ENCODE measurements around the gene GON4L. TPM values are rescaled to one million over a fixed set of nuclear protein-coding genes. Genes with fewer than 3 reads are reported as not detected.

The GON4L gene
- total RNA-seq, 1 experiment from 2014 or later, result 53.4 TPM

DNA sequence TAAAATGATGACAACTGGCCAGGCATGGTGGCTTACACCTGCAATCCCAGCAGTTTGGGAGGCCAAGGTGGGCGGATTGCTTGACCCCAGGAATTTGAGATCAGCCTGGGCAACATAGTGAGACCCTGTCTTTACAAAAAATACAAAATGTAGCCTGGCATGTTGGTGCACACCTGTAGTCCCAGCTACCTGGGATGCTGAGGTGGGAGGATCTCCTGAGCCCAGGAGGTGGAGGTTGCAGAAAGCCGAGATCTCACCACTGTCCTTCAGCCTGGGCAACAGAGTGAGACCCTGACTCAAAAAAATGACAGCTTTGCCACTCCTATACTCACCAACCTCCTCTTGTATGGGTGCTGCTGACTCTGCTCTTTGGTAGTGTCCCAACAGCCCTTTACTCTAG, 20.9 kb upstream of the GON4L start:
- no peak overlapping the region for H3K56ac ChIP-seq (ENCODE audit: insufficient read length, low read depth, low read length)
- no peak overlapping the region for H2BK20ac ChIP-seq (ENCODE audit: low read depth, low read length, poor library complexity, severe bottlenecking)
- no peak overlapping the region for H3K4ac ChIP-seq (ENCODE audit: low read depth, low read length)
- H3K79me1 ChIP-seq (ENCODE audit: insufficient read depth, low read depth, low read length, poor library complexity, severe bottlenecking), result no peaks in the 10 kb centered on the region
- no peaks in the 10 kb centered on the region for H3K27me3 ChIP-seq (ENCODE audit: insufficient read depth, low read length)
- no peak overlapping the region for H3K14ac ChIP-seq (ENCODE audit: insufficient read depth, low read length)
- H3K18ac ChIP-seq (ENCODE audit: insufficient read length, low read depth, low read length), result no peak overlapping the region
- no peak for TF ChIP-seq CTCF (conservative IDR thresholded peaks at IDR 0.05)
- H3K9ac ChIP-seq (ENCODE audit: extremely low read depth, insufficient read length, low read length), result no peak overlapping the region
- Mint-ChIP-seq H3K9me3 (no peaks in the 10 kb centered on the region), H3K4me3 (no peak overlapping the region), H3K36me3 (ENCODE audit: insufficient read depth in 1 of 3, low read depth in 3 of 3) (no peaks in the 10 kb centered on the region), H3K4me1 (no peaks in the 10 kb centered on the region), H3K27ac (peak overlapping the region in 1 of 3 experiments; percentile 29; a peak in 1 of 7 replicates), H3K27me3 (ENCODE audit: low read depth) (peaks cover 3% of the 10 kb centered on the region)
- no peaks in the 10 kb centered on the region for H4K20me1 ChIP-seq (ENCODE audit: control insufficient read depth, insufficient read depth, insufficient read length)
- H3K27ac ChIP-seq (ENCODE audit: insufficient read length, low read depth, low read length), result no peak overlapping the region
- no peaks in the 10 kb centered on the region for H3K4me1 ChIP-seq (ENCODE audit: insufficient read depth, low read length)
- H4K91ac ChIP-seq (ENCODE audit: insufficient read length, low read depth, low read length), result no peak overlapping the region
- no peaks in the 10 kb centered on the region for H3K23me2 ChIP-seq (ENCODE audit: insufficient read length, low read depth, low read length, poor library complexity, severe bottlenecking)
- no peak overlapping the region for H2BK12ac ChIP-seq (ENCODE audit: insufficient read length, low read depth, low read length)
- H4K5ac ChIP-seq (ENCODE audit: insufficient read length, low read depth, low read length), result no peak overlapping the region
- no peak overlapping the region for H2BK15ac ChIP-seq (ENCODE audit: low read depth, low read length)
- no CpG with 5 or more reads among the region's 2 CpGs for WGBS (ENCODE audit: extremely low coverage, insufficient read length, low lambda C conversion rate)
- H3T11ph ChIP-seq (ENCODE audit: low read length), result no peak overlapping the region
- no peak overlapping the region for H4K8ac ChIP-seq (replicated peaks; ENCODE audit: insufficient read length, low read depth, low read length)
- DNase-seq, result no peak
- H2AK5ac ChIP-seq (ENCODE audit: insufficient read length, low read length), result no peak overlapping the region
- H2BK120ac ChIP-seq (ENCODE audit: low read depth, low read length, poor library complexity, severe bottlenecking), result no peak overlapping the region
- H2BK5ac ChIP-seq (ENCODE audit: insufficient read length, low read length), result no peak overlapping the region
- H3K4me2 ChIP-seq (ENCODE audit: insufficient read depth, insufficient read length, low read length), result no peak overlapping the region
- no peaks in the 10 kb centered on the region for H3K9me3 ChIP-seq (ENCODE audit: control insufficient read depth, low read depth, low read length)
- no peak overlapping the region for H2AFZ ChIP-seq (ENCODE audit: low read length)
- H3K23ac ChIP-seq (ENCODE audit: insufficient read length, low read depth, low read length), result no peak overlapping the region
- H3K79me2 ChIP-seq (ENCODE audit: insufficient read depth, low read length), result no peaks in the 10 kb centered on the region
